Measurements from ENCODE around the gene MALL.
A peak's percentile ranks its signal among the peaks of the same experiment; 100 is the strongest.

Gene MALL

DNA sequence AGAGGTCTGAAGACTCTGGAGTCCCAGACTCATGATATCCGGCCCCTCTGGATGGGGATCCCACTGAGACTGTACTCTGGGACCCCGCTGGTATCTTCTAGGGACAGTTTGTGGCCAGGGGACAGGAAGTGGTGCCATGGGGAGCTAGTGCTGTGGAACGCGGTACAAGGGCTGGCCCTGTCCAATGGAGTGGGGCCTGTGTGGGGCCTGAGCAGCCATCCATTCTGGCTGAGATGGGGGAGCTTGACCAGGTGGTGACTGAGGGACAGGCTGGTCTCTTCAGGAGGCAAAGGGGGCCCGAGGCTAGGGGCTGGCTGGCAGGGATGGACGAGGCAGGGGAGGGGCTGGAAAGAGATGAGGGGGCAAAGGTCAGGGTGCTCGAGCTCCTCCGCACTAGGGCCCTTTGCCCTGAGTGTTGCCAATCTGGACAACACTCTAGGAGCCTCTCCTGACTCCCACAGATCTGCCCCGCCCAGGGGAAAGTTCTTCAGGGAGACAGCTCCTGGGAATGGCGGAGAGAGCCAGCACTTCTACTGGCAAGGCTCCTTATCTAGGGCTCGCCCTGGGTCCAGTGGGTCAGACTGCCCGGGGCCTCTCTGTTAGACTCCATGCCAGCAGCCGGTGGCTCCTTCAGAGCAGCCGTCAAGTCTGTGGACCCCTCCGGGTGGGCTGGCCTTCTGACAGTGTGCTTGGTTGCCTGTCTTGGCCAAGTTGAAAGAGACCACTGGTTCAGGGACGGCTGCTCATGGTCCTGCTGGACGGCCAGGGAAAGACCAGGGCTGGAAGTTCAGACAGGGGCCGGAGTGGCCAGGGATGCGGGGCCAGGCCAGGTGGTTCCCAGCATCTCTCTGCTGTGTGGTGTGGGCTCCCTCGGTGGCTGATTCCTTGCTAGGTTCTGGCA is 12.3 kb downstream of the MALL start:
- H3K9ac ChIP-seq (ENCODE audit: low read length): peak overlapping the region; percentile 88
- H2BK120ac ChIP-seq (ENCODE audit: low read depth, low read length): peak overlapping the region; percentile 49
- no peak overlapping the region for H4K8ac ChIP-seq (ENCODE audit: low read length)
- peak overlapping the region; percentile 83 for H4K91ac ChIP-seq (ENCODE audit: low read length)
- no peak overlapping the region for H3K4me3 ChIP-seq (ENCODE audit: insufficient read depth in 1 of 2, low read depth in 1 of 2, low read length in 2 of 2)
- no peak for DNase-seq
- peaks cover 0 to 2% of the 10 kb centered on the region in 2 experiments for H3K36me3 ChIP-seq (ENCODE audit: control insufficient read depth in 1 of 2, insufficient read depth in 2 of 2, low read depth in 1 of 2, low read length in 2 of 2)
- no peak overlapping the region for H2AFZ ChIP-seq (ENCODE audit: low read depth, low read length)
- H3K27ac ChIP-seq (ENCODE audit: low read length, poor library complexity, severe bottlenecking): peak overlapping the region; percentile 97
- no peak overlapping the region for H3K4me2 ChIP-seq (ENCODE audit: low read length, poor library complexity, severe bottlenecking)
- no peak overlapping the region for H2BK5ac ChIP-seq (ENCODE audit: low read depth, low read length, poor library complexity, severe bottlenecking)
- peaks cover 40% of the 10 kb centered on the region for H3K4me1 ChIP-seq (ENCODE audit: control insufficient read depth, insufficient read depth, low read depth, low read length)
- peak overlapping the region; percentile 50 to 98 for H2BK12ac ChIP-seq (ENCODE audit: low read length in 2 of 2)
- H3K23ac ChIP-seq (ENCODE audit: low read length in 2 of 2): no peak overlapping the region
- peak overlapping the region; percentile 93 for H2AK5ac ChIP-seq (ENCODE audit: low read length, severe bottlenecking)
- WGBS: 92% methylated on average over 18 of the region's 20 CpGs
- H3K9me3 ChIP-seq (ENCODE audit: control insufficient read depth, low read length): no peaks in the 10 kb centered on the region
- peak overlapping the region in 1 of 2 experiments; percentile 26 for H3K14ac ChIP-seq (ENCODE audit: low read length in 2 of 2)
- H3K27me3 ChIP-seq (ENCODE audit: control insufficient read depth in 1 of 2, insufficient read depth in 1 of 2, low read length in 2 of 2): no peaks in the 10 kb centered on the region
- H3K4ac ChIP-seq (ENCODE audit: low read depth in 1 of 2, low read length in 2 of 2): peak overlapping the region; percentile 35 to 84
- peak overlapping the region; percentile 52 for H2BK15ac ChIP-seq (ENCODE audit: low read depth, poor library complexity, severe bottlenecking)
- no peaks in the 10 kb centered on the region for H3K79me1 ChIP-seq (replicated peaks; ENCODE audit: low read length, poor library complexity, severe bottlenecking)
- H3K18ac ChIP-seq (ENCODE audit: low read depth in 1 of 2, low read length in 2 of 2): peak overlapping the region; percentile 65 to 93

DNA sequence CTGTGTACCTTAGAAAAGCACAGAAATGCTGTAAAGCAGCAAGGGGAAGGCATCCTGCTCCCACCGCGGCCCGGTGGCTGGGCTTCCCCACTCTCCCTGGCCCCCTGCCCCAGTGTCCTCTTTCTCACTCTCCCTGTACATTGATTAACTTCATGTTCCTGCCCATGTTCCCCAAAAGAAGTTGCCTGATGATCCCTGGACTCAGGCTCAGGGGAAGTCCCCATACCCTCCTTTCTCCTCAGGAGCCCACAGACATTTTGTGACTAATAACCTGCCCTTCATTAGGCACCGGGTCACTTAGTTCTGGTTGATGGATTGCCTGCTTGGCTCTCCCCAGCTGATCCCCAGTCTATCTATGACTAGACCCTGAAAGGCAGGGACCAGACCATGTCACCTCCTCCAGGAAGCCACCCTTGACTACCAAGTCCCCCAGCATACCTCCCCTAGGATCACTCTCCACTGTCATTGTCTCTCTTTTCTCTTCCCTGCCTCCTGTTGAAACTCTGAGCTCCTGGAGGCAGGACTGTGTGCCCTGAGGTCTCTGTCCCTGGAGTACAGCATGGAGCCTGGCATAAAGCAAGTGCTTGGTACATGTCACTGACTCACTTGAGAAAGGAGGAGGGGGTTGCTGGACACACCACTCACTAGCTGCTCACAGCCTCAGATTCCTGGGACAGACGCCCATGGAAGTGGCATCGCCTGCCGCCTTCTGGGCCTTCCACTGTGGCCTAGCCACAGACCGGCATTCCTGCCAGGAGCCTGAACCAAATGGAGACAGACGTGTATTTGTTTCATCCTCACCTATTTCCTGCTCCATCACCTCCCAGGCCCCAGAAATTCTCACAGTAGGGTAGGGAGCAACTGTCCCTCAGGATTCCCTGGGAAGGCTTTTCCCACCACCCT is 13.5 kb downstream of the MALL start:
- Histone ChIP-seq H2BK12ac (ENCODE audit: low read length in 2 of 2) (peak overlapping the region; percentile 81 to 91), H3K4me2 (ENCODE audit: low read length, poor library complexity, severe bottlenecking) (peak overlapping the region; percentile 44), H3K9ac (ENCODE audit: low read length) (peak overlapping the region; percentile 88), H3K14ac (ENCODE audit: low read length in 2 of 2) (no peak overlapping the region), H3K27ac (ENCODE audit: low read length, poor library complexity, severe bottlenecking) (peak overlapping the region; percentile 97), H4K91ac (ENCODE audit: low read length) (peak overlapping the region; percentile 99), H3K79me1 (replicated peaks; ENCODE audit: low read length, poor library complexity, severe bottlenecking) (no peaks in the 10 kb centered on the region), H2AK5ac (ENCODE audit: low read length, severe bottlenecking) (peak overlapping the region; percentile 93), H3K23ac (ENCODE audit: low read length in 2 of 2) (no peak overlapping the region), H2BK5ac (ENCODE audit: low read depth, low read length, poor library complexity, severe bottlenecking) (peak overlapping the region; percentile 76), H3K4me3 (ENCODE audit: insufficient read depth in 1 of 2, low read depth in 1 of 2, low read length in 2 of 2) (peak overlapping the region in 1 of 2 experiments; percentile 61), H2BK120ac (ENCODE audit: low read depth, low read length) (peak overlapping the region; percentile 98), H3K18ac (ENCODE audit: low read depth in 1 of 2, low read length in 2 of 2) (peak overlapping the region; percentile 93), H3K9me3 (ENCODE audit: control insufficient read depth, low read length) (no peaks in the 10 kb centered on the region), H4K8ac (ENCODE audit: low read length) (peak overlapping the region; percentile 86), H2BK15ac (ENCODE audit: low read depth, poor library complexity, severe bottlenecking) (peak overlapping the region; percentile 95), H2AFZ (ENCODE audit: low read depth, low read length) (no peak overlapping the region), H3K27me3 (ENCODE audit: control insufficient read depth in 1 of 2, insufficient read depth in 1 of 2, low read length in 2 of 2) (no peaks in the 10 kb centered on the region), H3K4me1 (ENCODE audit: control insufficient read depth, insufficient read depth, low read depth, low read length) (peaks cover 38% of the 10 kb centered on the region), H3K4ac (ENCODE audit: low read depth in 1 of 2, low read length in 2 of 2) (peak overlapping the region; percentile 86), H3K36me3 (ENCODE audit: control insufficient read depth in 1 of 2, insufficient read depth in 2 of 2, low read depth in 1 of 2, low read length in 2 of 2) (peaks cover 0 to 2% of the 10 kb centered on the region in 2 experiments)
- DNase-seq: peak; percentile 82
- 63% methylated on average over 9 of the region's 9 CpGs for WGBS

DNA sequence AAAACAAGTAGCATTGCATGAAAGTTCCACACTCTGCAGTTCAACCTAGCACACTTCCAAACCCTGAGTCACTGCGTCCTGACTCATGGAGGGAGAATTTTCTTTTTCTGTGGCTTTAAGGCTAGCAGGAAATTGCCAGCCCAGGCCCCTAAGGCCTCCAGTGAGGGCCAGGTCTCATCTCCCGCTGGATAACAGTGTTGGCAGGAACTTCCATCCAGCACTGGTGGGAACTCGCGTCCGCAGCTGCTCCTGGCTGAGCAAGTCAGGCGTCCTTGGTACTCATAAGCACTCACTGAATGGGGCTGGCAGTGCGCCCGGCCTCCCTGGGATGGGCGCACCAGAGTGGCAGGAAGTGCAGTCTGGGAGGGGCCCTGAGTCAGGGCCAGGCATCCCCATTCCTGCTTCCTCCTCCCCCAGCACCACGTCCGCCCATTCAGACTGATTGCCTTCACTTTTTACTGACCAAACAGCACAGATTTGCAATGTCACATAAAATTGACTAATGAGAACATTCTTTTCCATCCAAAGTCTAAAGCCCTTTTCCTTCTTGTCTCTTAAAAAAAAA is 14.3 kb downstream of the MALL start:
- H2BK120ac ChIP-seq (ENCODE audit: low read depth, low read length): peak overlapping the region; percentile 98
- peak overlapping the region; percentile 18 for H4K91ac ChIP-seq (ENCODE audit: low read length)
- no peak overlapping the region for H2BK12ac ChIP-seq (ENCODE audit: low read length in 2 of 2)
- H3K9me3 ChIP-seq (ENCODE audit: control insufficient read depth, low read length): no peaks in the 10 kb centered on the region
- peak overlapping the region; percentile 88 for H3K9ac ChIP-seq (ENCODE audit: low read length)
- peak overlapping the region; percentile 98 for H4K8ac ChIP-seq (ENCODE audit: low read length)
- H3K23ac ChIP-seq (ENCODE audit: low read length in 2 of 2): no peak overlapping the region
- no peak overlapping the region for H3K14ac ChIP-seq (ENCODE audit: low read length in 2 of 2)
- peaks cover 0 to 2% of the 10 kb centered on the region in 2 experiments for H3K36me3 ChIP-seq (ENCODE audit: control insufficient read depth in 1 of 2, insufficient read depth in 2 of 2, low read depth in 1 of 2, low read length in 2 of 2)
- DNase-seq: peak; percentile 99
- H3K4ac ChIP-seq (ENCODE audit: low read depth in 1 of 2, low read length in 2 of 2): peak overlapping the region; percentile 84 to 99
- no peaks in the 10 kb centered on the region for H3K79me1 ChIP-seq (replicated peaks; ENCODE audit: low read length, poor library complexity, severe bottlenecking)
- H2BK15ac ChIP-seq (ENCODE audit: low read depth, poor library complexity, severe bottlenecking): no peak overlapping the region
- peak overlapping the region; percentile 95 for H2AK5ac ChIP-seq (ENCODE audit: low read length, severe bottlenecking)
- no peaks in the 10 kb centered on the region for H3K27me3 ChIP-seq (ENCODE audit: control insufficient read depth in 1 of 2, insufficient read depth in 1 of 2, low read length in 2 of 2)
- H3K4me1 ChIP-seq (ENCODE audit: control insufficient read depth, insufficient read depth, low read depth, low read length): peaks cover 38% of the 10 kb centered on the region
- peak overlapping the region in 1 of 2 experiments; percentile 61 for H3K4me3 ChIP-seq (ENCODE audit: insufficient read depth in 1 of 2, low read depth in 1 of 2, low read length in 2 of 2)
- H3K18ac ChIP-seq (ENCODE audit: low read depth in 1 of 2, low read length in 2 of 2): peak overlapping the region; percentile 99 to 100
- no peak overlapping the region for H2AFZ ChIP-seq (ENCODE audit: low read depth, low read length)
- WGBS: under 1% methylated on average over 11 of the region's 11 CpGs
- H3K27ac ChIP-seq (ENCODE audit: low read length, poor library complexity, severe bottlenecking): peak overlapping the region; percentile 97
- peak overlapping the region; percentile 44 for H3K4me2 ChIP-seq (ENCODE audit: low read length, poor library complexity, severe bottlenecking)
- H2BK5ac ChIP-seq (ENCODE audit: low read depth, low read length, poor library complexity, severe bottlenecking): peak overlapping the region; percentile 79
